OCI-LY7 (cell line): Measurements from ENCODE around the gene FAM20B. TPM values are rescaled to one million over a fixed set of nuclear protein-coding genes. Genes with fewer than 3 reads are reported as not detected.
"Not testable (repeated sequence)": the region's sequence is repeated elsewhere in the genome, so short reads cannot be mapped to it uniquely, and the experiment has no call there.

Source experiments
- BruUV-seq: library from RNA; stranded (reverse); fragments of 400-500 nt; replicated peaks from 2 replicates; lab custom pipeline; 2021; lab: Mats Ljungman, UMichigan
- CTCF ChIA-PET: fragments of 300-600 bp; sonication (Branson Sonifier 250); formaldehyde crosslinking; loops from one replicate; lab custom pipeline; 2022; ENCODE audit warnings: antibody characterized with exemption; ENCODE audit not compliant: unreplicated experiment; lab: Charles Lee
- POLR2A ChIA-PET: fragments of 300-600 bp; sonication (Branson Sonifier 250); formaldehyde crosslinking; loops from one replicate; lab custom pipeline; 2022; ENCODE audit warnings: antibody characterized with exemption; lab: Charles Lee
- DNase-seq: peaks from one replicate; pipeline ENCODE4 v3.0.0-alpha.2; 2015; ENCODE audit warnings: low spot score
- H2AFZ ChIP-seq: fragments of 200-600 bp; sonication (generic), shearing (Covaris generic); 2 replicates; pipeline ENCODE4 v1.6.1; 2014; ENCODE audit warnings: mild to moderate bottlenecking, antibody characterized with exemption, low read length, moderate library complexity
- H3K27ac ChIP-seq: fragments of 200-600 bp; sonication (generic); 2 replicates; pipeline ENCODE4 v1.5.1; 2014; ENCODE audit warnings: mixed run types, low read depth, mild to moderate bottlenecking, moderate library complexity, low read length, inconsistent platforms; ENCODE audit not compliant: poor library complexity, severe bottlenecking
- H3K36me3 ChIP-seq: fragments of 200-600 bp; sonication (generic); 2 replicates; pipeline ENCODE4 v1.6.1; 2014; ENCODE audit warnings: mild to moderate bottlenecking, antibody characterized with exemption, low read length, moderate library complexity, mixed read lengths; ENCODE audit not compliant: insufficient read depth
- H3K4me1 ChIP-seq: fragments of 200-600 bp; sonication (generic); 2 replicates; pipeline ENCODE4 v1.5.1; 2014; ENCODE audit warnings: mild to moderate bottlenecking, low read length; ENCODE audit not compliant: insufficient read depth, poor library complexity, severe bottlenecking
- H3K4me2 ChIP-seq: fragments of 200-600 bp; sonication (generic); 2 replicates; pipeline ENCODE4 v1.6.1; 2014; ENCODE audit warnings: mild to moderate bottlenecking, low read length
- H3K4me3 ChIP-seq: fragments of 200-600 bp; sonication (generic); 2 replicates; pipeline ENCODE4 v1.5.1; 2014; ENCODE audit warnings: mild to moderate bottlenecking, low read depth, low read length; ENCODE audit not compliant: poor library complexity, severe bottlenecking
- H3K79me2 ChIP-seq: fragments of 200-600 bp; sonication (generic); 2 replicates; pipeline ENCODE4 v1.6.1; 2016; ENCODE audit warnings: low read depth, mild to moderate bottlenecking, low read length, moderate library complexity, mixed read lengths; ENCODE audit not compliant: insufficient read depth
- H3K9me2 ChIP-seq: fragments of 200-600 bp; sonication (generic); 2 replicates; pipeline ENCODE4 v1.6.1; 2016; ENCODE audit warnings: mild to moderate bottlenecking, low read length, mixed read lengths; ENCODE audit not compliant: insufficient read depth
- H3K9me3 ChIP-seq: fragments of 200-600 bp; sonication (generic); 2 replicates; pipeline ENCODE4 v1.6.1; 2014; ENCODE audit warnings: mild to moderate bottlenecking, mixed run types, low read length, mixed read lengths
- H4K20me1 ChIP-seq: fragments of 200-600 bp; sonication (generic); 2 replicates; pipeline ENCODE4 v1.6.1; 2014; ENCODE audit warnings: mild to moderate bottlenecking, antibody characterized with exemption, low read length, moderate library complexity, mixed read lengths; ENCODE audit not compliant: insufficient read depth
- EZH2phosphoT487 ChIP-seq: fragments of 200-600 bp; sonication (generic); IDR thresholded peaks from 2 replicates; pipeline ENCODE4 v1.6.1; 2018; ENCODE audit warnings: low read depth, borderline replicate concordance, mild to moderate bottlenecking, mixed run types, antibody characterized with exemption, low read length, moderate library complexity, mixed read lengths
- intact Hi-C: fragments of 100-400 bp; cut with micrococcal nuclease; formaldehyde crosslinking; loops from one replicate; pipeline ENCODE4 v1.10.0; 2022; ENCODE audit not compliant: unreplicated experiment
- total RNA-seq, 2 experiments: library from RNA; depleted of rRNA in 1 of 2; stranded (reverse); fragments of >200 nt in 1 of 2; shearing (Covaris generic) in 1 of 2; gene quantifications; 2 replicates each; pipeline ENCODE4 v1.2.3, GENCODE V29; 2014 to 2022
- TF ChIP-seq, protein P1 (sequence below): fragments of 200-600 bp; sonication (generic); conservative IDR thresholded peaks from 2 replicates; pipeline ENCODE4 v1.5.1; 2014; ENCODE audit warnings: mild to moderate bottlenecking, antibody characterized with exemption, low read length, moderate library complexity, mixed read lengths

FAM20B gene
- total RNA-seq, 2 experiments from 2014 or later = 17.1 to 36.5 TPM

DNA sequence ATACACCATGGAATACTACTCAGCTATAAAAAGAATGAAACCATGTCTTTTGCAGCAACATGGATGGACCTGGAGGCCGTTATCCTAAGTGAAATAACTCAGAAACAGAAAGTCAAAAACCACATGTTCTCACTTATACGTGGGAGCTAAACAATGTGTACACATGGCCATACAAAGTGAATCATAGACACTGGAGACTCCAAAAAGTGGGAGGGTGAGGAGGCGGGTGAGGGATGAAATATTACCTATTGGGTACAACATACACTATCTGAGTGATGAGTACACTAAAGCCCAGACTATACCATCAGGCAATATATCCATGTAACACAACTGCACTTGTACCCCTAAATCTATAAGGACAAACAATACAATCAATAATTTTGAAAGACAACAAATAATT lies 39.5 kb upstream of the FAM20B start:
- Histone ChIP-seq H3K4me3 (no peak overlapping the region), H3K4me1 (no peaks in the 10 kb centered on the region), H3K9me2 (no peaks in the 10 kb centered on the region), H3K27ac (no peak overlapping the region), H4K20me1 (no peaks in the 10 kb centered on the region), H3K36me3 (no peaks in the 10 kb centered on the region), H2AFZ (no peak overlapping the region), H3K4me2 (no peak overlapping the region), H3K79me2 (no peaks in the 10 kb centered on the region), H3K9me3 (no peaks in the 10 kb centered on the region)
- CTCF ChIA-PET = interaction anchor here (1.1 kb wide), 1 partner anchor 16 kb away, joined by 3 read pairs; no protein-coding TSS in a partner anchor
- POLR2A ChIA-PET = no interaction called here
- intact Hi-C loops = no loop called here
- TF ChIP-seq, protein P1, sequence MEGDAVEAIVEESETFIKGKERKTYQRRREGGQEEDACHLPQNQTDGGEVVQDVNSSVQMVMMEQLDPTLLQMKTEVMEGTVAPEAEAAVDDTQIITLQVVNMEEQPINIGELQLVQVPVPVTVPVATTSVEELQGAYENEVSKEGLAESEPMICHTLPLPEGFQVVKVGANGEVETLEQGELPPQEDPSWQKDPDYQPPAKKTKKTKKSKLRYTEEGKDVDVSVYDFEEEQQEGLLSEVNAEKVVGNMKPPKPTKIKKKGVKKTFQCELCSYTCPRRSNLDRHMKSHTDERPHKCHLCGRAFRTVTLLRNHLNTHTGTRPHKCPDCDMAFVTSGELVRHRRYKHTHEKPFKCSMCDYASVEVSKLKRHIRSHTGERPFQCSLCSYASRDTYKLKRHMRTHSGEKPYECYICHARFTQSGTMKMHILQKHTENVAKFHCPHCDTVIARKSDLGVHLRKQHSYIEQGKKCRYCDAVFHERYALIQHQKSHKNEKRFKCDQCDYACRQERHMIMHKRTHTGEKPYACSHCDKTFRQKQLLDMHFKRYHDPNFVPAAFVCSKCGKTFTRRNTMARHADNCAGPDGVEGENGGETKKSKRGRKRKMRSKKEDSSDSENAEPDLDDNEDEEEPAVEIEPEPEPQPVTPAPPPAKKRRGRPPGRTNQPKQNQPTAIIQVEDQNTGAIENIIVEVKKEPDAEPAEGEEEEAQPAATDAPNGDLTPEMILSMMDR = no peak
- no peak for TF ChIP-seq EZH2phosphoT487
- no TSS peak for BruUV-seq
- no peak for DNase-seq

DNA sequence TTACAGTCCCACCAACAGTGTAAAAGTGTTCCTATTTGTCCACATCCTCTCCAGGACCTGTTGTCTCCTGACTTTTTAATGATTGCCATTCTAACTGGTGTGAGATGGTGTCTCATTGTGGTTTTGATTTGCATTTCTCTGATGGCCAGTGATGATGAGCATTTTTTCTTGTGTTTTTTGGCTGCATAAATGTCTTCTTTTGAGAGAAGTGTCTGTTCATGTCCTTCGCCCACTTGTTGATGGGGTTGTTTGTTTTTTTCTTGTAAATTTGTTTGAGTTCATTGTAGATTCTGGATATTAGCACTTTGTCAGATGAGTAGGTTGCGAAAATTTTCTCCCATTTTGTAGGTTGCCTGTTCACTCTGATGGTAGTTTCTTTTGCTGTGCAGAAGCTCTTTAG lies 37.5 kb upstream of the FAM20B start:
- CTCF ChIA-PET, H3K36me3 ChIP-seq, intact Hi-C loops, H3K4me2 ChIP-seq, BruUV-seq, H3K4me3 ChIP-seq, DNase-seq, H4K20me1 ChIP-seq, POLR2A ChIA-PET, H3K9me2 ChIP-seq, H2AFZ ChIP-seq, H3K79me2 ChIP-seq, H3K27ac ChIP-seq, H3K4me1 ChIP-seq, H3K9me3 ChIP-seq: not testable (repeated sequence)

DNA sequence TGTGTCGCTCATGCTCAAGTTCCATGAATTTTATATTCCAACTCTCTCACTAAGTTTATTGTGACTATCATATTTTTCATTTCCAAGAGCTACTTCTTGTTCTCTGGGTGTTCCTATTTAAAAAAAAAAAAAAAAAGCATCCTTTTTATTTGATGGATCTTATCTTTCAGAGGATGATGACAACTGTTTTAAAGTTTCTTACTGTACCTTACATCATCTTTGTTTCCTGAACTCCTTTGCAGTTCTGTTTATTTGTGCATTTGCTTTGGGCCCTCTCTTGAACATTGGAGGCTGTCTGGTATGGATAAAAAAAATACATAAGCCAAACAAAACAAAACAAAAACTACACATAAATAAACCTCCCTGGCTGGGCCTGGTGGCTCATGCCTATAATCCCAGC lies 32.1 kb upstream of the FAM20B start:
- Histone ChIP-seq H4K20me1 (no peaks in the 10 kb centered on the region), H3K4me3 (no peak overlapping the region), H3K4me2 (no peak overlapping the region), H3K36me3 (no peaks in the 10 kb centered on the region), H3K27ac (no peak overlapping the region), H3K9me2 (no peaks in the 10 kb centered on the region), H2AFZ (no peak overlapping the region), H3K79me2 (no peaks in the 10 kb centered on the region), H3K9me3 (no peaks in the 10 kb centered on the region), H3K4me1 (no peaks in the 10 kb centered on the region)
- ChIA-PET CTCF (no interaction called here), POLR2A (interaction anchor here (0.6 kb wide), 1 partner anchor 31 kb away, joined by 3 read pairs; no protein-coding TSS in a partner anchor)
- no peak for DNase-seq
- BruUV-seq = no TSS peak
- intact Hi-C loops = no loop called here
- TF ChIP-seq, protein P1 = no peak
- TF ChIP-seq EZH2phosphoT487 = no peak
